ENCODE results near the gene CCDC9. TPM values are rescaled to one million over a fixed set of nuclear protein-coding genes. Genes with fewer than 3 reads are reported as not detected.

CCDC9 gene
- total RNA-seq, 1 donor from 2014 or later, result 4.2 TPM

GRCh38 chr19:47310819-47311218 is 54.5 kb downstream of the CCDC9 start:
- Histone ChIP-seq H3K4me3 (ENCODE audit: low read length in 3 of 3) (peak overlapping the region in 1 of 3 donors; percentile 2), H3K27ac (ENCODE audit: low read depth, low read length) (no peak overlapping the region), H3K36me3 (ENCODE audit: control insufficient read depth in 3 of 3, insufficient read depth in 3 of 3, low read length in 3 of 3) (no peaks in the 10 kb centered on the region), H3K9me3 (ENCODE audit: control insufficient read depth in 3 of 3, low read length in 3 of 3) (no peaks in the 10 kb centered on the region), H3K4me1 (ENCODE audit: control insufficient read depth in 3 of 3, insufficient read depth in 3 of 3, low read length in 3 of 3) (no peaks in the 10 kb centered on the region), H3K27me3 (ENCODE audit: control insufficient read depth in 3 of 3, insufficient read depth in 3 of 3, low read length in 3 of 3) (peaks cover 7 to 35% (median 9%) of the 10 kb centered on the region in 3 donors), H3K9ac (ENCODE audit: low read depth in 1 of 3, low read length in 3 of 3) (peak overlapping the region in 1 of 3 donors; percentile 23)

GRCh38 chr19:47312366-47313006 is 56.2 kb downstream of the CCDC9 start:
- H3K27ac ChIP-seq (ENCODE audit: low read depth, low read length), result no peak overlapping the region
- no peaks in the 10 kb centered on the region for H3K4me1 ChIP-seq (ENCODE audit: control insufficient read depth in 3 of 3, insufficient read depth in 3 of 3, low read length in 3 of 3)
- no peak overlapping the region for H3K9ac ChIP-seq (ENCODE audit: low read depth in 1 of 3, low read length in 3 of 3)
- H3K36me3 ChIP-seq (ENCODE audit: control insufficient read depth in 3 of 3, insufficient read depth in 3 of 3, low read length in 3 of 3), result no peaks in the 10 kb centered on the region
- no peaks in the 10 kb centered on the region for H3K9me3 ChIP-seq (ENCODE audit: control insufficient read depth in 3 of 3, low read length in 3 of 3)
- no peak overlapping the region for H3K4me3 ChIP-seq (ENCODE audit: low read length in 3 of 3)
- peaks cover 7 to 35% (median 9%) of the 10 kb centered on the region in 3 donors for H3K27me3 ChIP-seq (ENCODE audit: control insufficient read depth in 3 of 3, insufficient read depth in 3 of 3, low read length in 3 of 3)

GRCh38 chr19:47313754-47314295 is 57.5 kb downstream of the CCDC9 start:
- Histone ChIP-seq H3K27ac (ENCODE audit: low read depth, low read length) (no peak overlapping the region), H3K4me1 (ENCODE audit: control insufficient read depth in 3 of 3, insufficient read depth in 3 of 3, low read length in 3 of 3) (no peaks in the 10 kb centered on the region), H3K9me3 (ENCODE audit: control insufficient read depth in 3 of 3, low read length in 3 of 3) (no peaks in the 10 kb centered on the region), H3K36me3 (ENCODE audit: control insufficient read depth in 3 of 3, insufficient read depth in 3 of 3, low read length in 3 of 3) (no peaks in the 10 kb centered on the region), H3K27me3 (ENCODE audit: control insufficient read depth in 3 of 3, insufficient read depth in 3 of 3, low read length in 3 of 3) (peaks cover 9 to 42% (median 10%) of the 10 kb centered on the region in 3 donors), H3K4me3 (ENCODE audit: low read length in 3 of 3) (no peak overlapping the region), H3K9ac (ENCODE audit: low read depth in 1 of 3, low read length in 3 of 3) (no peak overlapping the region)

- no peak overlapping the region for H3K4me3 ChIP-seq (ENCODE audit: low read length in 3 of 3)
- H3K27ac ChIP-seq (ENCODE audit: low read depth, low read length), result peak overlapping the region; percentile 36
- no peaks in the 10 kb centered on the region for H3K9me3 ChIP-seq (ENCODE audit: control insufficient read depth in 3 of 3, low read length in 3 of 3)
- H3K9ac ChIP-seq (ENCODE audit: low read depth in 1 of 3, low read length in 3 of 3), result no peak overlapping the region
- H3K27me3 ChIP-seq (ENCODE audit: control insufficient read depth in 3 of 3, insufficient read depth in 3 of 3, low read length in 3 of 3), result peaks cover 15 to 42% (median 17%) of the 10 kb centered on the region in 3 donors
- H3K36me3 ChIP-seq (ENCODE audit: control insufficient read depth in 3 of 3, insufficient read depth in 3 of 3, low read length in 3 of 3), result no peaks in the 10 kb centered on the region
- no peaks in the 10 kb centered on the region for H3K4me1 ChIP-seq (ENCODE audit: control insufficient read depth in 3 of 3, insufficient read depth in 3 of 3, low read length in 3 of 3)
These were observed 58.9 kb downstream of the CCDC9 start for GRCh38 chr19:47315125-47315821.

- Histone ChIP-seq H3K9ac (ENCODE audit: low read depth in 1 of 3, low read length in 3 of 3) (no peak overlapping the region), H3K9me3 (ENCODE audit: control insufficient read depth in 3 of 3, low read length in 3 of 3) (no peaks in the 10 kb centered on the region), H3K27me3 (ENCODE audit: control insufficient read depth in 3 of 3, insufficient read depth in 3 of 3, low read length in 3 of 3) (peaks cover 11 to 40% (median 16%) of the 10 kb centered on the region in 3 donors), H3K4me3 (ENCODE audit: low read length in 3 of 3) (no peak overlapping the region), H3K36me3 (ENCODE audit: control insufficient read depth in 3 of 3, insufficient read depth in 3 of 3, low read length in 3 of 3) (no peaks in the 10 kb centered on the region), H3K27ac (ENCODE audit: low read depth, low read length) (no peak overlapping the region), H3K4me1 (ENCODE audit: control insufficient read depth in 3 of 3, insufficient read depth in 3 of 3, low read length in 3 of 3) (no peaks in the 10 kb centered on the region)
These were observed 60.2 kb downstream of the CCDC9 start for GRCh38 chr19:47316513-47316912.

GRCh38 chr19:47319923-47320871 is 63.9 kb downstream of the CCDC9 start:
- Histone ChIP-seq H3K27ac (ENCODE audit: low read depth, low read length) (no peak overlapping the region), H3K9me3 (ENCODE audit: control insufficient read depth in 3 of 3, low read length in 3 of 3) (no peaks in the 10 kb centered on the region), H3K27me3 (ENCODE audit: control insufficient read depth in 3 of 3, insufficient read depth in 3 of 3, low read length in 3 of 3) (peaks cover 11 to 38% (median 22%) of the 10 kb centered on the region in 3 donors), H3K4me3 (ENCODE audit: low read length in 3 of 3) (no peak overlapping the region), H3K4me1 (ENCODE audit: control insufficient read depth in 3 of 3, insufficient read depth in 3 of 3, low read length in 3 of 3) (no peaks in the 10 kb centered on the region), H3K9ac (ENCODE audit: low read depth in 1 of 3, low read length in 3 of 3) (no peak overlapping the region), H3K36me3 (ENCODE audit: control insufficient read depth in 3 of 3, insufficient read depth in 3 of 3, low read length in 3 of 3) (no peaks in the 10 kb centered on the region)

Small RNA genes within 50 kb of the gene (small RNA-seq; reads per million reads assigned to genes)
- gene MIR3190, result not detected

Other genes starting within 250 kb of the CCDC9 start
- gene NPAS1, start 236.7 kb upstream of the CCDC9 start, total RNA-seq, result 1.0 TPM
- 9.4 TPM for gene TMEM160, start 207.9 kb upstream of the CCDC9 start, total RNA-seq
- 14.6 TPM for gene ZC3H4, start 142.7 kb upstream of the CCDC9 start, total RNA-seq
- 71.0 TPM for gene SAE1, start 125.7 kb upstream of the CCDC9 start, total RNA-seq
- gene BBC3, start 25.3 kb upstream of the CCDC9 start, total RNA-seq, result 2.6 TPM
- gene INAFM1, start 18.4 kb downstream of the CCDC9 start, total RNA-seq, result 1.6 TPM
- 1.0 TPM for gene C5AR1, start 53.3 kb downstream of the CCDC9 start, total RNA-seq
- 0.52 TPM for gene C5AR2, start 75.7 kb downstream of the CCDC9 start, total RNA-seq
- gene DHX34, start 92.8 kb downstream of the CCDC9 start, total RNA-seq, result 7.8 TPM
- gene MEIS3, start 163.0 kb downstream of the CCDC9 start, total RNA-seq, result 9.4 TPM
- gene SLC8A2, start 215.4 kb downstream of the CCDC9 start, total RNA-seq, result under 0.01 TPM
- 2.1 TPM for gene KPTN, start 227.7 kb downstream of the CCDC9 start, total RNA-seq